Ammon's horn (tissue), 1 donor: ENCODE data around the gene CLGN.

Experiments used
- DNase-seq: peaks from one replicate; pipeline ENCODE4 v3.0.0-alpha.2; 2016; ENCODE audit warnings: low spot score

Gene CLGN

GRCh38 chr4:140374130-140374477 lies 53.3 kb downstream of the CLGN start:
- DNase-seq = no peak

- peak; percentile 99 for DNase-seq
Measured at GRCh38 chr4:140373328-140374129, 53.9 kb downstream of the CLGN start, which contains the start of gene SCOC. SCOC (plus strand) TSS chr4:140373646; CDS start chr4:140379171, 5,525 bp downstream.

- peak; percentile 28 for DNase-seq
Measured at GRCh38 chr4:140372751-140373327, 54.6 kb downstream of the CLGN start.

GRCh38 chr4:140368686-140369085 lies 58.8 kb downstream of the CLGN start:
- no peak for DNase-seq

- no peak for DNase-seq
Measured at GRCh38 chr4:140367738-140368137, 59.7 kb downstream of the CLGN start.

- no peak for DNase-seq
Measured at GRCh38 chr4:140363558-140363957, 63.9 kb downstream of the CLGN start.

- DNase-seq = no peak
Measured at GRCh38 chr4:140363051-140363450, 64.4 kb downstream of the CLGN start.

- no peak for DNase-seq
Measured at GRCh38 chr4:140361099-140361498, 66.3 kb downstream of the CLGN start.

- peak; percentile 83 for DNase-seq
Measured at GRCh38 chr4:140359562-140360427, 67.7 kb downstream of the CLGN start.

- no peak for DNase-seq
Measured at GRCh38 chr4:140358281-140358680, 69.2 kb downstream of the CLGN start.

- DNase-seq = no peak
Measured at GRCh38 chr4:140357868-140358267, 69.6 kb downstream of the CLGN start.

- no peak for DNase-seq
Measured at GRCh38 chr4:140355288-140355687, 72.2 kb downstream of the CLGN start.

- no peak for DNase-seq
Measured at GRCh38 chr4:140353786-140354185, 73.7 kb downstream of the CLGN start.

- peak; percentile 62 for DNase-seq
Measured at GRCh38 chr4:140351093-140352075, 76.1 kb downstream of the CLGN start.

- DNase-seq = no peak
Measured at GRCh38 chr4:140349816-140350215, 77.6 kb downstream of the CLGN start.

- peak; percentile 57 for DNase-seq
Measured at GRCh38 chr4:140346136-140346535, 81.3 kb downstream of the CLGN start.

GRCh38 chr4:140344621-140345020 lies 82.8 kb downstream of the CLGN start:
- DNase-seq = peak; percentile 57

- no peak for DNase-seq
Measured at GRCh38 chr4:140344101-140344500, 83.3 kb downstream of the CLGN start.

- no peak for DNase-seq
Measured at GRCh38 chr4:140343303-140343702, 84.1 kb downstream of the CLGN start.

GRCh38 chr4:140342620-140343019 lies 84.8 kb downstream of the CLGN start:
- no peak for DNase-seq
